Stimulated activated memory B cell treated with anti-CD40 and anti-IgM and Interleukin-4, amounts not matched to agents 10 μg/mL and 1 μg/mL and 100 μg/mL, for 72 hours (primary cell): ENCODE data around the gene DTNA.
"Not testable (repeated sequence)": the region's sequence is repeated elsewhere in the genome, so short reads cannot be mapped to it uniquely, and the experiment has no call there.

ENCODE experiments used
- ATAC-seq: fragments of 150-1000 bp; cut with Tn5 transposase; 2 replicates; pipeline ENCODE4 v1.10.0; 2021
- H3K27ac Mint-ChIP-seq: one replicate; pipeline ENCODE4 v1.8.0; 2022; ENCODE audit warnings: mild to moderate bottlenecking, mixed read lengths
- H3K27me3 Mint-ChIP-seq: one replicate; pipeline ENCODE4 v1.8.0; 2022; ENCODE audit warnings: mixed read lengths
- H3K36me3 Mint-ChIP-seq: one replicate; pipeline ENCODE4 v1.8.0; 2022; ENCODE audit warnings: mixed read lengths
- H3K4me1 Mint-ChIP-seq: one replicate; pipeline ENCODE4 v1.8.0; 2022; ENCODE audit warnings: mixed read lengths
- H3K4me3 Mint-ChIP-seq: one replicate; pipeline ENCODE4 v1.8.0; 2022; ENCODE audit warnings: mild to moderate bottlenecking, moderate library complexity, mixed read lengths
- H3K9me3 Mint-ChIP-seq: one replicate; pipeline ENCODE4 v1.8.0; 2022; ENCODE audit warnings: mixed read lengths

The DTNA gene

DNA sequence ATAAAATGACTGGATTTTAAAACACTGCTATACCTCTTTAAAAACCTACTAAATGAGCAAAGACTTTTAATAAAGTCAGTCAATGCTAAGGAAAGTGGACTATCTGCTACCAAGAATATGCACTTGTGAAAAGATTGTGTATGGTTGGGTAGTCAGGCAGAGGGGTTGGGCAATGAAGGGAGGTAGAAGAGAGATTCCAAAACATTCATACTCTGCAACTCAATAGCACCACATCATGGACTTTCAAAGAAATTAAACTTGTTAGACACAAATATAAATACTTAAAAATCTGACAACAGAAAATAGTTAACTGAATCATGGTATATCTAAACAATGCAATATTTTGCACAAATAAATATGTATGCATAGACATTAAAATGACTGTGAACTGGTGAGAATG, 191.2 kb downstream of the DTNA start:
- peaks cover 10% of the 10 kb centered on the region for H3K9me3 Mint-ChIP-seq
- no peak for ATAC-seq
- peaks cover under 1% of the 10 kb centered on the region for H3K27me3 Mint-ChIP-seq
- no peaks in the 10 kb centered on the region for H3K36me3 Mint-ChIP-seq
- no peak overlapping the region for H3K27ac Mint-ChIP-seq
- H3K4me3 Mint-ChIP-seq = no peak overlapping the region
- H3K4me1 Mint-ChIP-seq = no peaks in the 10 kb centered on the region

DNA sequence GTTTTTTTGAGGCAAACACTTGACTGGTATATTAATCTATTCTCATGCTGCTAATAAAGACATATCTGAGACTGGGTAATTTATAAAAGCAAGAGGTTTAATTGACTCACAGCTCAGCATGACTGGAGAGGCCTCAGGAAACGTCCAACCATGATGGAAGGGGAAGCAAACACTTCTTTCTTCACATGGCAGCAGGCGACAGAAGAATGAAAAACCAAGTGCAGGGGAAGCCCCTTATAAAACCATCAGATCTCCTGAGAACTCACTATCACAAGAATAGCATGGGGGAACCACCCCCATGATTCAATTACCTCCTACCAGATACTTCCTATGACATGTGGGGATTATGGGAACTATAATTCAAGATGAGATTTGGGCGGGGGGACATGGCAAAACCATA, 194.9 kb downstream of the DTNA start:
- ATAC-seq = no peak
- Mint-ChIP-seq H3K4me3 (no peak overlapping the region), H3K4me1 (no peaks in the 10 kb centered on the region), H3K27ac (no peak overlapping the region), H3K27me3 (no peaks in the 10 kb centered on the region), H3K9me3 (peaks cover 18% of the 10 kb centered on the region), H3K36me3 (no peaks in the 10 kb centered on the region)

GRCh38 chr18:34906985-34907384, 196.9 kb downstream of the DTNA start:
- ATAC-seq, H3K27ac Mint-ChIP-seq, H3K27me3 Mint-ChIP-seq, H3K4me1 Mint-ChIP-seq, H3K36me3 Mint-ChIP-seq, H3K4me3 Mint-ChIP-seq: not testable (repeated sequence)
- peaks cover 18% of the 10 kb centered on the region for H3K9me3 Mint-ChIP-seq

- Mint-ChIP-seq H3K4me3 (no peak overlapping the region), H3K4me1 (no peaks in the 10 kb centered on the region), H3K27ac (no peak overlapping the region), H3K9me3 (peaks cover 18% of the 10 kb centered on the region), H3K36me3 (no peaks in the 10 kb centered on the region), H3K27me3 (no peaks in the 10 kb centered on the region)
- no peak for ATAC-seq
Observed at GRCh38 chr18:34909637-34910364, 199.7 kb downstream of the DTNA start.

DNA sequence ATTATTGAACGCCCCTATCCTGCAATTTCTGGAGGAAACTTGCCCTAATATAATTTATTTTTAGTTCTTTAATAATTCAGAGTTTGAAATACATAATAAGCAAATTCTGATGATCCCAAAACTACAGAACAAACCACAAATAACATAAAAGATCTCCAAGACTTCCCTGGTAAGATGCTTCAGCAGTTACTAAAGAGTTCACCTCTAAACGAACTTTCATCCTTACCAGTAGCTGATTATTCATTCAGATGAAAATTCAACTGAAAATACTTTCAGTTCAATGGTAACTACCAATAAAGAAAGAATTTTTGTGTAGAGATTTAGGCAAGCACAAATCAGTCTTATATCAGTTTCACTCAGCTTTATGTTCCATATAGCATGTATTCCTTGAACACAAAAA, 201.0 kb downstream of the DTNA start:
- Mint-ChIP-seq H3K36me3 (no peaks in the 10 kb centered on the region), H3K4me3 (no peak overlapping the region), H3K27me3 (no peaks in the 10 kb centered on the region), H3K4me1 (no peaks in the 10 kb centered on the region), H3K9me3 (peaks cover 9% of the 10 kb centered on the region), H3K27ac (no peak overlapping the region)
- no peak for ATAC-seq

GRCh38 chr18:34911661-34912384, 201.7 kb downstream of the DTNA start:
- peaks cover 4% of the 10 kb centered on the region for H3K9me3 Mint-ChIP-seq

DNA sequence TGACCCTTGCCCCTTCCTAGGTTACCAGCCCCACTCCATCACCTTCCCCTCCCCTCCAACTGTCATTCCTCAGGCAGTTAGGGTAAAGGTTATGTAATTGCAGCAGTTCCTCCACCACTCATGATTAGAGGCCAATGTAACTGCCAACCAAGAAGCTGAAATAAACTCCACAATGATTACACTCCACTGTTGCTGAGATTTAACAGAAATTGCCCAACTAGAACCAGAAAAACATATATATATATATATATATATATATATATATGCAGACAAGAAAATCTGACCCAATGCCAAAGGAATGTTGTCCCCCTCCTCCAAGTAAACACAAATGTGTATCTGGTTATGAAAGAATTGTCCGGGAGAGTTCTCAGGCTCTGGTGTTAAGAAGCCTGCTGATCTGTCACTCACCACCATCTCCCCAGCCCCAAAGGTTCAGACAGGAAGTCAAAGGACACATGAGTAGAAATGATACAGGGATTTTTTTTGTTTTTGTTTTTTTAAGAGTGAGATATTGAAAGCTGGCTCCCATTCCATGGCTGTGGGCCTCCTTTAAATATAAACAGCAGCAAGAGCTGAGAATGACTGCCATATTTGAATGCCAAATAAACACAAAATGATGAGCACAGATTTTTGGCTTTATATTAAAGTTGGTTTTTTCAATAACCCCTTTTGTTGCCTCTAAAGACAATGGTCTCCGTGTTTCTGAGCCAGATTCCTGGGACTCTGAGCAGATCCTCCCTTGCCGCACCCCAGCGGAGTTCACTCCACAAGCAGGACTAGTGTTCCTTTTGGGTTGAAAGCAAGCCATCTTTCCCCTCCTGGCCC, 204.0 kb downstream of the DTNA start:
- Mint-ChIP-seq H3K36me3 (no peaks in the 10 kb centered on the region), H3K27ac (no peak overlapping the region), H3K9me3 (no peaks in the 10 kb centered on the region), H3K27me3 (peaks cover 5% of the 10 kb centered on the region), H3K4me1 (no peaks in the 10 kb centered on the region), H3K4me3 (no peak overlapping the region)
- ATAC-seq = no peak

More at GRCh38 chr18:34911661-34912384, 201.7 kb downstream of the DTNA start:
- no peaks in the 10 kb centered on the region for H3K4me1 Mint-ChIP-seq
- H3K27me3 Mint-ChIP-seq = peaks cover 5% of the 10 kb centered on the region
- H3K27ac Mint-ChIP-seq = no peak overlapping the region
- ATAC-seq = no peak
- no peak overlapping the region for H3K4me3 Mint-ChIP-seq
- no peaks in the 10 kb centered on the region for H3K36me3 Mint-ChIP-seq

GRCh38 chr18:34915046-34915445, 204.9 kb downstream of the DTNA start:
- Mint-ChIP-seq H3K36me3 (no peaks in the 10 kb centered on the region), H3K9me3 (no peaks in the 10 kb centered on the region), H3K4me3 (no peak overlapping the region), H3K4me1 (no peaks in the 10 kb centered on the region), H3K27ac (no peak overlapping the region), H3K27me3 (peaks cover 5% of the 10 kb centered on the region)
- ATAC-seq = no peak

DNA sequence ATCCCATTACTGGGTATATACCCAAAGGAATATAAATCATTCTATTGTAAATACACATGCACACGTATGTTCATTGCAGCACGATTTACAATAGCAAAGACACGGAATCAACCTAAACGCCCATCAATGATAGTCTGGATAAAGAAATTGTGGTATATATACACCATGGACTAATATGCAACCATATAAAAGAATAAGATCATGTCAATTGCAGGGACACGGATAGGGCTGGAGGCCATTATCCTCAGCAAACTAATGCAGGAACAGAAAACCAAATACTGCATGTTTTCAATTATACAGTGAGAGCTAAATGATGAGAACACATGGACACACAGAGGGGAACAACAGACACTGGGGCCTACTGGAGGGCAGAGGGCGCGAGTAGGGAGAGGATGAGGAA, 206.4 kb downstream of the DTNA start:
- not testable (repeated sequence) for H3K36me3 Mint-ChIP-seq, H3K27ac Mint-ChIP-seq, H3K4me3 Mint-ChIP-seq, H3K27me3 Mint-ChIP-seq, H3K9me3 Mint-ChIP-seq, ATAC-seq, H3K4me1 Mint-ChIP-seq

DNA sequence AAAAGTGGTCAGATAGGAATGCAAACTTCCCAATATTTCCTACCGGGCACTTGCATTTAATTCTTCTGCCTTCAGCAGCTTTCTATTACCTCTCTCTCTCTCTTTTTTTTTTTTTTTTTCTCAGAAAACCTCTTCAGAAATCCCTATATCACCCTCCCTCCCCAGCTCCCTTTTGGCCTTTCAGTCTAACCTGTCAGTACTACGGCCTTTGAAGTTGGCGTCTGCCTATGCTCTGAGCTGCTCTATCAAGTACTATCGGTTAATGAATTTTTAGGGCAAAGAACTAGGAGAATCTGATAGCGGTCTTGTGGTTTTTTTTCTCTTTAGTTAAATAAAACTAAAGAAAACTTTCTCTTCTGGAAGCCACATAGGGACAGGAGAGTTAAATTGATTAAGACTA, 208.8 kb downstream of the DTNA start:
- Mint-ChIP-seq H3K27me3 (peaks cover 17% of the 10 kb centered on the region), H3K9me3 (no peaks in the 10 kb centered on the region), H3K4me1 (no peaks in the 10 kb centered on the region), H3K4me3 (no peak overlapping the region), H3K27ac (no peak overlapping the region), H3K36me3 (no peaks in the 10 kb centered on the region)
- ATAC-seq = no peak

DNA sequence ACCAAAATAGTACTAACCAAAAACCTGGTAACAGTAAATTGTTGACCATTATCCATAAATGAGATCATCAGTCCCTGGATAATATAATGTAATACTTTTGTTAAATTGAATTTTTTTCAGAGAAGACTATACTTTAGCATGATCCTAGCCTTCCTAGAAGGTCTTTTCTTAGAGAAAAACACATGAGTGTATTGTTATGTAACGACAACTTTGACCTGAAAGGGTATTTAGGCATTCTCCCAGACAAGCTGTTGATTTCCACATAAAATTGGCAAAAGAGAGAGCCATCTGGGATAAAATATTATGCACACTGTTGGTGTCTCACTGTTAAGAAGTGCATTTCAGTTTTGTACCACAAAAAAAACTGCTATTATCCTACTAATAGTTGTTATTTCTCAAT, 211.1 kb downstream of the DTNA start:
- H3K9me3 Mint-ChIP-seq = no peaks in the 10 kb centered on the region
- H3K27ac Mint-ChIP-seq = no peak overlapping the region
- H3K27me3 Mint-ChIP-seq = peaks cover 27% of the 10 kb centered on the region
- H3K36me3 Mint-ChIP-seq = no peaks in the 10 kb centered on the region
- no peak overlapping the region for H3K4me3 Mint-ChIP-seq
- no peak for ATAC-seq
- no peaks in the 10 kb centered on the region for H3K4me1 Mint-ChIP-seq

GRCh38 chr18:34921811-34922385, 211.8 kb downstream of the DTNA start:
- Mint-ChIP-seq H3K27me3 (peaks cover 22% of the 10 kb centered on the region), H3K4me3 (no peak overlapping the region), H3K4me1 (no peaks in the 10 kb centered on the region), H3K27ac (no peak overlapping the region), H3K9me3 (no peaks in the 10 kb centered on the region), H3K36me3 (no peaks in the 10 kb centered on the region)
- no peak for ATAC-seq

GRCh38 chr18:34922594-34922993, 212.5 kb downstream of the DTNA start:
- H3K27me3 Mint-ChIP-seq = peaks cover 22% of the 10 kb centered on the region
- H3K9me3 Mint-ChIP-seq, H3K27ac Mint-ChIP-seq, H3K36me3 Mint-ChIP-seq, ATAC-seq, H3K4me1 Mint-ChIP-seq, H3K4me3 Mint-ChIP-seq: not testable (repeated sequence)

GRCh38 chr18:34923911-34924310, 213.8 kb downstream of the DTNA start:
- H3K9me3 Mint-ChIP-seq = no peaks in the 10 kb centered on the region
- no peaks in the 10 kb centered on the region for H3K4me1 Mint-ChIP-seq
- no peak for ATAC-seq
- H3K27ac Mint-ChIP-seq = no peak overlapping the region
- H3K4me3 Mint-ChIP-seq = no peak overlapping the region
- H3K36me3 Mint-ChIP-seq = no peaks in the 10 kb centered on the region
- H3K27me3 Mint-ChIP-seq = peaks cover 22% of the 10 kb centered on the region

DNA sequence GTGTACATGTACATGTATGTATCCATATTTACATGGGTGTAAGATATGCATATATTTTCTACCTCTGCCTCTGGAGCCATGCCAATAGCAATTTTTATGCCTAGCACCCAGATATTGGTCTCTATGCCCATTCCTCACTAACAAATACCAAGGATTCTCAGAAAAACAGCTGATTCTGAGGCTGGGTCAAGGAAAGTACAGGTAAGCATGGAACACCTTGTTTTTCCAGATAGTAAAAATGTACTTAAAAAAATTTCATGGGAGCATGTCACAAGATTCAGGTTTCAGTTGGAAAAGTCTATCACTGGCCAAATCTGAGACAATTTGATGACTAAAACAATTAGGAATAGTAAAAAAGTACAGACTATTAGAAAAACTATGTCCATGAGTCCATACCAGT, 216.6 kb downstream of the DTNA start:
- H3K27me3 Mint-ChIP-seq = peaks cover 22% of the 10 kb centered on the region
- H3K36me3 Mint-ChIP-seq = no peaks in the 10 kb centered on the region
- no peak for ATAC-seq
- H3K9me3 Mint-ChIP-seq = no peaks in the 10 kb centered on the region
- no peaks in the 10 kb centered on the region for H3K4me1 Mint-ChIP-seq
- no peak overlapping the region for H3K4me3 Mint-ChIP-seq
- H3K27ac Mint-ChIP-seq = no peak overlapping the region
